Neural progenitor cell (in vitro differentiated cells): ENCODE results near the gene MED10.

ENCODE experiments used
- EZH2 ChIP-seq: fragments of 200-600 bp; sonication (generic); IDR thresholded peaks from 2 replicates; pipeline ENCODE4 v1.6.1; 2017; ENCODE audit warnings: antibody characterized with exemption, mild to moderate bottlenecking, moderate library complexity
- TF ChIP-seq, protein P1 (sequence below): fragments of 200-600 bp; sonication (generic); IDR thresholded peaks from 2 replicates; pipeline ENCODE4 v1.5.1; 2017; ENCODE audit warnings: antibody characterized with exemption, mild to moderate bottlenecking

DNA sequence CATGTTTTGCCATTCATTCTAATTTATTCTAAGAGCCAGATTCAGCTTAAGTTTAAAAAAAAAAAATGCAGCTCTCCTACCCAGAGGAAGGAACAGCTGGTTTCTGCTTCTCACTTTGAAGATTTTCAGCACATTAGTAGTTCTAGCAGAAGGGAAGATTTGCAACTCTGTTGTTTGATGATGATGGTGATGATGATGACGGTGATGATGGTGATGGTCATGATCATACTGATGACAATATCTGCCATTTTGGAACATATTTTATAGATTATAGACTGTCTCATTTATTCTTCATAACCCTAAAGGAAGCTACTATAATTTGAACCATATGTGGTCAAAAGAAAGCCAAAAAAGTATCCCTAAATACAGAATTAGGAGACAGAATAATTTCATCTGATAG lies 7.9 kb upstream of the MED10 start:
- TF ChIP-seq, protein P1, sequence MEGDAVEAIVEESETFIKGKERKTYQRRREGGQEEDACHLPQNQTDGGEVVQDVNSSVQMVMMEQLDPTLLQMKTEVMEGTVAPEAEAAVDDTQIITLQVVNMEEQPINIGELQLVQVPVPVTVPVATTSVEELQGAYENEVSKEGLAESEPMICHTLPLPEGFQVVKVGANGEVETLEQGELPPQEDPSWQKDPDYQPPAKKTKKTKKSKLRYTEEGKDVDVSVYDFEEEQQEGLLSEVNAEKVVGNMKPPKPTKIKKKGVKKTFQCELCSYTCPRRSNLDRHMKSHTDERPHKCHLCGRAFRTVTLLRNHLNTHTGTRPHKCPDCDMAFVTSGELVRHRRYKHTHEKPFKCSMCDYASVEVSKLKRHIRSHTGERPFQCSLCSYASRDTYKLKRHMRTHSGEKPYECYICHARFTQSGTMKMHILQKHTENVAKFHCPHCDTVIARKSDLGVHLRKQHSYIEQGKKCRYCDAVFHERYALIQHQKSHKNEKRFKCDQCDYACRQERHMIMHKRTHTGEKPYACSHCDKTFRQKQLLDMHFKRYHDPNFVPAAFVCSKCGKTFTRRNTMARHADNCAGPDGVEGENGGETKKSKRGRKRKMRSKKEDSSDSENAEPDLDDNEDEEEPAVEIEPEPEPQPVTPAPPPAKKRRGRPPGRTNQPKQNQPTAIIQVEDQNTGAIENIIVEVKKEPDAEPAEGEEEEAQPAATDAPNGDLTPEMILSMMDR: no peak
- TF ChIP-seq EZH2: no peak
